HG03135 (cell line): Measurements from ENCODE around the gene CCDC91.
"Not testable (repeated sequence)": the region's sequence is repeated elsewhere in the genome, so short reads cannot be mapped to it uniquely, and the experiment has no call there.

Experiments used
- ATAC-seq: cut with Tn5 transposase; IDR thresholded peaks from one replicate; pipeline ENCODE4 v1.9.1; 2021; ENCODE audit warnings: mild to moderate bottlenecking, moderate library complexity; ENCODE audit not compliant: unreplicated experiment

CCDC91 gene

DNA sequence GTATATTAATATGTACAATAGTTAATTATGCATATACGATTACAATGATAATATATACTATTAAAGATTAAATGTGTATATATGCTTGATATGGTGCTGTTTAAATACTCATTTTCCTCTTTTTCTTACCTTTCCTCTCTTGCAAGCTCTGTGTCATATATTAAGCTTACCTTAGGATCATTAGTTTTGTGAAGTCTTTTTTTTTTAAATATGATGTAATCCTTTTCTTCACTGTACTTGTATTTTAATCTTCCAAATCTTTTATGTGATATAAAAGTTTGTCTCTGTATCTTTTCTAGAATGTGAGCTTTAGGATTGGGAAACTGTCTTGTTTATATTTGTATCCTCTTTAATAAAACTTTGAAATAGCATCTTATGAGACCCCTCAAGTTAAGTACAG is 88.7 kb downstream of the CCDC91 start:
- ATAC-seq, result no peak

DNA sequence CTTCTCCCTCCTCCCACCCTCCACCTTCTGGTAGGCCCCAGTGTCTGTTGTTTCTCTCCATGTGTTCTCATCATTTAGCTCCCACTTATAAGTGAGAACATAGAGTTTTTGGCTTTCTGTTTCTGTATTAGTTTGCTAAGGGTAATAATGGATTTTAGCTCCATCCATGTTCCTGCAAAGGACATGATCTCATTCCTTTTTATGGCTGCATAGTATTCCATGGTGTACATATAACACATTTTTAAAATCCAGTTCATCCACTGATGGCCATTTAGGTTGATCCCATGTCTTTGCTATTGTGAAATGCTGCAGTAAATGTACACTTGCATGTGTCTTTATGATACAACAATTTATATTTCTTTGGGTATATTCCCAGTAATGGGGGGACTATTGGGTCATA is 96.1 kb downstream of the CCDC91 start:
- ATAC-seq, result no peak

DNA sequence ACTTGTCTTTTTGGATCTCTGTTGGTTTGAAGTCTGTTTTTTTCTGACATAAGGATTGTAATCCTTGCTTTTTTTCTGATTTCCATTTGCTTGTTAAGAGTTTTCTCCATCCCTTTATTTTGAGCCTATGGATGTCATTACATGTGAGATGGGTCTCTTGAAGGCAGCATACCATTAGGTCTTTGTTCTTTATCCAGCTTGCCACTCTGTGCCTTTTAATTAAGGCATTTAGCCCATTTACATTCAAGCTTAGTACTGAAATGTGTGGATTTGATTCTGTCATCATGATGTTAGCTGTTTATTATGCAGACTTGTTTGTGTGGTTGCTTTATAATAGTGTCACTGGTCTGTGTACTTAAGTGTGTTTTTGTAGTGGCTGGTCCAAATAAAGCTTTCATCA is 100.0 kb downstream of the CCDC91 start:
- no peak for ATAC-seq

DNA sequence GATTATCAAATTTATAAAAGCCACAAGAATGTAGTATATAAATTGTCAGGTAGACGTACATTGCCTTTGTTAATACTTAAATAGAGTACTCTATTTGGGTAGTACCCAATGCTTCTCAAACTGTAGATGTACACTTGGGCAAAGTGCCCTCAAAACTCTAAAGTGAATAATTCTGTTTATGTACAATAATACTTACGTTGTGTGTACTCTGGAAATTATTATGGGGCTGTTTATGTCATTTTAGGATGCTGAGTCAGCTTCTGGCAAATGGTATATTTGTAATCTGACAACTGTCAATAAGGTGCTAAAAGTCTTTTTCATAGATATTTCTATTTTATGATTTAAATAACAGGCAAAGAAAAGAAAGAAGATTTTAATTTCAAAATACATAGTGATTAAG is 102.4 kb downstream of the CCDC91 start:
- no peak for ATAC-seq

DNA sequence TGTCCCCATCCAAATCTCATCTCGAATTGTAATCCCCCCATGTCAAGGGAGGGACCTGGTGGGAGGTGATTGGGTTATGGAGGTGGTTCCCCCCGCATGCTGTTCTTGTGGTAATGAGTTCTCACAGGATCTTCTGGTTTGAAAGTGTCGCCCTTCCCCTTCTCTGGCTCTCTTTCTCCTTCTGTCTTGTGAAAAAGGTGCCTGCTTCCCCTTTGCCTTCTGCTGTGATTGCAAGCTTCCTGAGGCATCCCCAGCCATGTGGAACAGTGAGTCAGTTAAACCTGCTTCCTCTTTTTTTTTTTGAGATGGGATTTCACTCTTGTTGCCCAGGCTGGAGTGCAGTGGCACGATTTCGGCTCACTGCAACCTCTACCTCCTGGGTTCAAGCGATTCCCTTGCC is 104.0 kb downstream of the CCDC91 start:
- ATAC-seq, result no peak

DNA sequence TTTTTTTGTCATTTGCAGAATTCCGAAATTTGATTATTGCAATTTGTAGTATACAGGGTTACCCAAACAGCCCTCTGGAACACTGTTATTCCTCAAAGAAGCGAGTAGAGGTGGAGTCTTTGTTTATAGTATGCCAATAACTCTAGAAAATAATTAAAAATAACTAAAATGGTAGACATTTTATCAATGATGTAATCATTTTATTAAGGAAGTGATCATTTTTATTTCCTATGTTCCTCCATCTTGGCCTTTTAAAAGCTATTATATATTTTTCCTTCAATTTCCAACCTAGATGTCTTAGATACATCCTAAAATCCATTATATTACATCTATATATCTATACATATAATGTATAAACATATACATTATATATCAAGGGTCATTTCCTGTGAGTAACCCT is 106.0 kb downstream of the CCDC91 start:
- ATAC-seq, result no peak

DNA sequence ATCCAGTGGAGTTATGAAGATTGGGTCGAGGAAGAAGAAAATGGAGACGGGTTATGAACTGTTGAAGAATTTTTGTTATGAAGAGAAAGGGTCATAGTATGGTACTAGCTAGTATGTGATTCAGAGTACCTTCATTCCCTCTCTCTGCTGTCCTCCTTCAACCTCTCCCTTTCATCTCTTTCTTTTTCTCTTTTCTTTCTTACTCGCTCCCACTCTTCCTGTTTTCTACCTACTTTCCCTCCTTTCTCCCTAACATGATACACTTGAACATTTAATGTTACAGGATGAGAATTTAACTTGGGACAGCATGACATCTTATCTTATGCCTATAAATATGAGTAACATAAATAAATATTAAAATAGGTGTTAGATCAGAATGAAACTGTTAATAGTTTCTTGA is 112.9 kb downstream of the CCDC91 start:
- no peak for ATAC-seq

DNA sequence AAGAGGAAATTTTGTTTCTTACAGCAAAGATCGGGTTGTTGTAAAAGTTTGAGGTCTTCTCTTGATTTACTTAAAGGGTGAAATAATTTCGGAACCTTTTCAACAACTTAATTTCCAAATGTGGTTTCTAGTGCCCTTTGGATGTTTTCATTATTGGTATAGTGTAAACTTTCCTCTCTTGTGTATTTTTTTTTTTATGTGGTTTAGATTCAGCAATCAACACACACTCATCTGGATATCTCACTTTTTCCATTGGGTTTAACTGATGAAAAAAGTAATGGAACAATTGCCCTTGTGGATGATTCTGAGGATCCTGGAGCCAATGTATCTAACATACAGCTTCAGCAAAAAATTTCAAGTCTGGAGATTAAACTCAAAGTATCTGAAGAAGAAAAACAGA is 116.3 kb downstream of the CCDC91 start:
- no peak for ATAC-seq

DNA sequence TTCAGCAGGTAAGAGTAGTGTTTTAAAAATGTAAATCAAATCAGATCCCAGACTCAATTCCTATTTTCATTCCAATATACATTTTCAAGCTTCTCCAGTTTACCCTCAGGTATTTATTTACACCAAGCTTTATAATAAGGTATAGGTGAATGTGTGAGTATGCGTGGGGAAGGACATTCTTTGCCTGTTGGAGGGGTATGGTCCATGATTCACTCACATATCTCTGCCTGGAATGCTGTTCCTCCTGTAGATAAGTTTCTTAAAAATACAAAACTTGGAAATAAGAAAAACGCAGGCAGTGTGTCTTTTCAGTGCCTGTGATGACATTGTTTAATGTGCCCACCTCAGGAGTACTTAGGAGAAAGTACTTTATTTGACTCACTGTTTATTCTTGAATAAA is 118.6 kb downstream of the CCDC91 start:
- no peak for ATAC-seq

DNA sequence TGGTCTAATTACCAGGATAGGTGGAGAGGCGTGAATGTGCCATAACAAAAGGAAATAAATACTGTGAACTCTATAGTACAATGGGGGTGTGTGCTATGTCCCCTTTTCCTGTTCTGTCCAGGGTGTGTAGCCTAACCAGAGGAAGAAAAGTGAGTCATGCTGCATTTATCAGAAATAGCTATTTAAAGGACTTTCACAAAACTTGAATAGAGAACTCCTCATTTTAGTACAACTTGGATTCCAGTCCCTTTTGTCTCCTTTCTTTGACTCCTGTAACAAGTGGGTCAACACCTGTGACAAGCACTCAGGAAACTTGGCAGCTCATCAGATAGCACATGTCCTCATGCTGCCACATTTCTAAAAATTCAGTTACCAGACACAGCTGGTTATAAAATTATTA is 123.4 kb downstream of the CCDC91 start:
- no peak for ATAC-seq

DNA sequence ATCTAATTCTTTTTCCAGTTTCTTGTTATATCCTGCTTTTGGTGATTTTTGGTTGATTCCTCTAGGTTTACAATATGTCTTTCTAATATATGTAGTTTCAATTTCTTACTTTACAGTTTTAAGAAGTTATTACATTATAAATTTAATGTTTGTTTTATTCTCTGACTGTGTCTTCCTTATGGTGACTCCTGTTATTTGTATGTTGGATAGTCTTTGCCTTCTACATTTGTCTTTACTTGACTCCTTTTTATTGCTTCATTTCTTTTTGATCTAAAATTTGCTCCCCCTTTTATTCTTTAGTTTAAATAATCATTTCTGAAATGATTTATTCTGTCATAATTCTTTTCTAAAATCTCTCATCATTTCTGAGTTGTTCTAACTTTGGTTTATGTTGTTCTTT is 125.8 kb downstream of the CCDC91 start:
- no peak for ATAC-seq

DNA sequence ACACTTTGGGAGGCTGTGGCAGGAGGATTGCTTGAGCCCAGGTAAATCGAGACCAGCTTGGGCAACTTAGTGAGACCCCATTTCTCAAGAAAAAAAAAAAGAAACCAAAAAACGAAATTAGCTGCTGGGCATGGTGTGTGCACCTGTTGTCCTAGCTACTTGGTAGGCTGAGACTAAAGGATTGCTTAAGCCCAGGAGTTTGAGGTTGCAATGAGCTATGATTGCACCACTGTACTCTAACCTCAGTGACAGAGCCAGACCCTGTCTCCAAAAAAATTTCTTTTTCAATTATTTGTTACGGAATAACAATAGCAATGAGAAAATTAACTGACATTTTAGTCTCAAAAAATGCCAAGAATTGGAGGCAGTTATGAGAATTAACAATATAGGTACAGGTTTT is 128.0 kb downstream of the CCDC91 start:
- ATAC-seq, result no peak

DNA sequence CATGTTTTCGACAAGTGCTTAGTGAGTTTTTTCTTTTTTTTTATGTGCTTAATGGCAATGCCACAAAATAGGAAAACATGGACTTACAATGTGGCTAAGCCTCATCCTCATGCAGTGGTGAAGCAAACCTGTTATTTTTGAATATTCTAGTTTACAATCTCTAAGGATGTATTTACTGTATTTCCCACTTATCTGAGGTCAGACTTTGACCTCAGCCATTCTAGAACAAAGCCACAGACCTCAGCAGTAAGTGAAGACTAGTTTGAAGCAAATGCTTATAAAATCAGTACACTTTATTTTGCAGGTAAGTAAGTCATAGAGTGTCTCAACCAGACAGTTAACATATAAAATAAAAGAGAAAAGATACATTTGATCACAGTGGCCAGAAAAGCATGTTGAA is 130.1 kb downstream of the CCDC91 start:
- no peak for ATAC-seq

DNA sequence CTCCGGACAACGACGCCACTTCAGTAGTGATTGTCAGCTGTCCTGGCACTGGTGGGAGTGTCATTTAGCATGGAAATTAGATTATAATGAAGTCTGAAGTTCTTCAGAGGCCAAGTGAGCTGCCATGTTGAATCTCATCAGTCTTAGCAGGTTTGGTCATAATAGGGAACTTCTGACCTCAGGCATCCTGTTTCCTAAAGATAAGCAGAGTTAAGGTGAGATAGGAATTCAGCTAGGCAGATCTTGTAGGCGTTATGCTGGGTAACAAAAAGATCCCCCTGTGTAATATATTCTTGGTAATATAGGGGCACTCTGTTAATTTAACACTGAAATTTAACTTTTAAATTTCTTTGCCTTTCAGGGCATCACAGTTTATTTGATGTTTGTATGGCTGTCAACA is 137.5 kb downstream of the CCDC91 start:
- ATAC-seq, result no peak

DNA sequence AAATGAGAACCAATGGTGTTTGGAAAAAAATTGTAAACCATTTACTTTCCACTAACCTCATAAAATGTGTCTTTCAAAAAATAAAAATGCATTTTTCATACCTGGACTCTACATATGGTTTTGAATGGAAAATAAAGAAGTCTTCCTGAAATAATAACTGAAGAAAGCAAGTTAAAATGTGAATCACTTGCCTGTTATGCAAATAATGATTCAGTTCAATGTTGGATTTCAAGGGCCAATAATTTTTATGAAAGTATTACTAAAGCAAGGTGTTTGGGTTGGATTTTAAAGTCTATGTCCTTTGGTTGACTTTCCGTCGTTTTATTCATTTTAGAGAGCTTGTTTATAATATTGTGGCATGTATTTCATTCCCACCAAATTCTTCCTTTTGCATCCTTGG is 138.7 kb downstream of the CCDC91 start:
- ATAC-seq, result no peak

DNA sequence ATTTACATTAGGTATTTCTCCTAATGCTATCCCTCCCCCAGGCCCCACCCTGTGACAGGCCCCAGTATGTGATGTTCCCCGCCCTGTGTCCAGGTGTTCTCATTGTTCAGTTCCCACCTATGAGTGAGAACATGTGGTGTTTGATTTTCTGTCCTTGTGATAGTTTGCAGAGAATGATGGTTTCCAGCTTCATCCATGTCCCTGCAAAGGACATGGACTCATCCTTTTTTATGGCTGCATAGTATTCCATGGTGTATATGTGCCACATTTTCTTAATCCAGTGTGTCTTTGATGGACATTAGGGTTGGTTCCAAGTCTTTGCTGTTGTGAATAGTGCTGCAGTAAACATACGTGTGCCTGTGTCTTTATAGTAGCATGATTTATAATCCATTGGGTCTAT is 139.5 kb downstream of the CCDC91 start:
- not testable (repeated sequence) for ATAC-seq

DNA sequence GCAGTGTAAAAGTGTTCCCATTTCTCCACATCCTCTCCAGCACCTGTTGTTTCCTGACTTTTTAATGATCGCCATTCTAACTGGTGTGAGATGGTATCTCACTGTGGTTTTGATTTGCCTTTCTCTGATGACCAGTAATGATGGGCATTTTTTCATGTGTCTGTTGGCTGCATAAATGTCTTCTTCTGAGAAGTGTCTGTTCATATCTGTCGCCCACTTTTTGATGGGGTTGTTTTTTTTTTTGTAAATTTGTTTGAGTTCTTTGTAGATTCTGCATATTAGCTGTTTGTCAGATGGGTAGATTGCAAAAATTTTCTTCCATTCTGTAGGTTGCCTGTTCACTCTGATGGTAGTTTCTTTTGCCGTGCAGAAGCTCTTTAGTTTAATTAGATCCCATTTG is 140.0 kb downstream of the CCDC91 start:
- not testable (repeated sequence) for ATAC-seq

DNA sequence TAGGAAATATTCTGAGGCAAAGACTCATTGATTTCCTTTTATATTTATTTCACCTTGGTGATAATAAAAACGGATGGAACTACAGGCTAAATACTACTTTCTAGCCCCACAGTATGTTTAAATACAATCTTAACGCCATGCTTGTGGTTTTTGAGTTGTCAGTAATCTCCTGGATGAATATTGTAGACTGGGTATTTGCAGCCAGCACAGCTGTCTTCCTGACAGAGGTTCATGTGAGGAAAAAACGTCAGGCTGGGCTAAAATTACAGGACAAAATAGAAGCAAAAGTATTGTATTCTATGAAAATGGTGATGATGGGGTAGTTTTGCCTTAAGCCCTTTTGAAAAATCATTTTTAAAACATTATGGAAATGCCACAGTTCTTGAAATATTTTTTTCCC is 140.9 kb downstream of the CCDC91 start:
- ATAC-seq, result no peak

DNA sequence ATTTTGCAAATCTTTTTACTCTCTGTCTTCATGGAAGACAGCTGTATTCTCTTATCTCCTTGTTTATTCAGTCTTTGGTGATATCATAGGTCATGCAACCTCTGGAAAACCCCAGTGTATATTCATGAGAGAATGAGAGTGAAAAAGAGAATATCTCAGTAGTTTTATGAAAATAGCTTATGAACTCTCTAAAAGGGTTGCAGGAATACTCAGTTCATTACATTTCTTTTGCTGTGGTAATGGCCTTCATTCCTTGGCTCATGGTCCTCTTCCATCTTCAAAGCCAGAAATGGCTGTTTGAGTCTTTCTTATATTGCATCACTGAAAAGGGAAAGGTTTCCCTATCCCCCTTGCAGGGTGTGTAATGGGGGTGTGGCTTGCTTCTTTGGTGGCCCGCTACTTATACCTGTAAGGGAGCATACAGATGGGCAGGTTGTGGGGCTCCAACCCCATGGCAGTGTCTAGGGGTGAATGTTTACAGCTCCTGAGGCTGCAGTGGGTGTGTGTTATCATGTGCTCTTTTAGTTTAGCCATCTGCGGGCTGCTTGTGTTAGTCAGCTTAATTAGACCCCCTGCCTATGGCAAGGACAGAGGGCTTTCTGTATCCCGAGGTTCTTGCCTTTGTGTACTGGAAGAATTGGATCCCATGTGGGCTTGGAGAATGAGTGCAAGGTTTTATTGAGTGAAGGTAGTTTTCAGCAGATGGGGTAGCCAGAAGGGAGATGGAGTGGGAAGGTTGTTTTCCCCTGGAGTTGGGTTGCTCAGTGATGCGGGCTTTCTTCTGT is 150.2 kb downstream of the CCDC91 start:
- no peak for ATAC-seq

DNA sequence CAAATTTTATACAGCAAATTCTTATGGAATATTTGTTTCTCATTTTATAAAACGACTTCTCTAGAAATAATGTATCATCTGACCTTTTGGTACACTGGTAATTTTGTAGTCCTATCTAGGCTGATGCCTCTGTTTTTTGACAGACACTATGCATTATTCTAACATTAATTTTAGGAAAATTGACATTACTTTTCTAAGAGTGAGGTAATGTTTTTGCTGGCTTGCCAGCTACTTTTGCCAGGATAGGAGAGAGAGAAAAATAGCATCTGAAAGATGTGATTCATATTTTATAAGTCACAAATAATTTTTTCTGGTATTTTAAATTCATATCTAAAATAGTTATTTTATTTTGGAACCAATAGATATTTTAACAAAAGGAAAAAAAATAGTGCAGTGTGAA is 153.5 kb downstream of the CCDC91 start:
- no peak for ATAC-seq

DNA sequence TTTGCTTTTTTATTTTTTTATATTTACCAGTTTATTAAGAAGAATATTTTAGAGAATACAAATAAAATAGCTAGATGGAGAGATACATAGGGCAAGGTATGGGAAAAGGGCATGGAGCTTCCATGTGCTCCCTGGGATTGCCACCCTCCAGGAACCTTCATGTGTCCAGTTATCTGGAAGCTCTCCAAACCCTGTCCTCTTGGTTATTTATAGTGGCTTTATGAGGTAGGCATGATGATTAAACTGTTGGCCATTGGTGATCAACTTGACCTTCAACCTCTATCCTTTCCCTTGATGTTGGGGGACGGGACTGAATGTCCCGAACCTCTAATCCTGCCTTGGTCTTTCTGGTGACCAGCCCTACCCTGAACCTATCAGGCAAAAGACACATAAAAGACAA is 156.3 kb downstream of the CCDC91 start:
- no peak for ATAC-seq

DNA sequence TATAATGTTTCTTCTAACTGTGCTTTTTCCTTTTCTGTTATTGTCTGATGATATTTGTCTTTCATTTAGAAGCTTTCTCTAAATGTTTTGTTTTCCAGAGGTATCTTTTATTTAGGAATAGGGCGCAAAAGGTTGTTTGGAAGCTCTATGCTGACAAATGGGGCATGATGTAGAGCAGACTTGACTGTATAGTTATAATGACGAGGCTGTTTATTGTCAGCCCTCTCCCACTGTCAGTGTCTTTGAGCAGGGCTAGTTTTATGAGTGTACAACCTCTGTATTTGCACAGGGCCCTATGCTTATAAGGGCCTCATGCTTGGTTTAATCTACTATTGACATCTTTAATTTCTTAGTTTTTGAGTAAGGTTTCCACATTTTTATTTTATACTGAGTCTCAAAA is 158.9 kb downstream of the CCDC91 start:
- ATAC-seq, result no peak

DNA sequence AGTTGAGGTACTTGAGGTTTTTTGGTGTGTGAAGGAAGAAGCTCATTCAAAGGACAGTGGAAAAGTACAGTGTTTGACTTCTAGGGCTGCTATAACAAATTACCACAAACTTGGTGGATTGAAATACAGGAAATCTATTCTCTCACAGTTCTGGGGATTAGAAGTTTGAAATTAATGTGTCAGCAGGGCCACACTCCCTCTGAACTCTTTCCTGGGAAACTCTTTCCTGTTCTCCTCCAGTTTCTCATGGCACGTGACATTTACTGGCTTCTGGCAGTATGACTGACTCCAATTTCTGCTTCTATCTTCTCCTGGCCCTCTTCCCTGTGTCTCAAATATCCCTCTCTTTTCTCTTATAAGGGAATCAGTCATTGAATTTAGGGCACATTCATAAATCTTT is 160.2 kb downstream of the CCDC91 start:
- ATAC-seq, result no peak
